Jurkat, Clone E6-1 (cell line): ENCODE results near the gene UST.

Experiments
- DNase-seq: peaks from one replicate; pipeline ENCODE4 v3.0.0-alpha.2; 2011; ENCODE audit warnings: low read depth, low spot score
- H3K4me3 ChIP-seq: 2 replicates; pipeline ENCODE4 v1.5.1; 2011; ENCODE audit warnings: mild to moderate bottlenecking, low read length, control low read depth, moderate library complexity

Gene UST

DNA sequence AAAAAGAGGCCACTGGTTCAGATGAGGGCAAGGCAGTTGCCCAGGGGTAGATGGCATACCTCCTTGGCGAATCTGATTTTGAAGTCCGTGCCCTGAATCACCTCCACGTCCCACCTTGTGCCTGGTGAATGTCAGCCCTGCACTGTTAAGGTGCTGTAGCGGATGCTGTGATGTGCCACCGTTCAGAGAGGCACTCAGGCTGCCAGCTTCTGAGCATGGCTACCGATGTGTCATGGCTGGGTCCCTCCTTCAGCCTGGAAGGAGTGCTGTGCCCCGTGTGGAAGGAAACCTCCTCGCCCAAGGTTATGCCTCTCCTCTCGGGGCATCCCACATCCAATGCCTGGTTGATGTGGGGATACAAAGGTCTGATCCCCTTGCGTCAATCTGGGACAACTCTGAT, 43.6 kb downstream of the UST start:
- H3K4me3 ChIP-seq: no peak overlapping the region
- DNase-seq: no peak

DNA sequence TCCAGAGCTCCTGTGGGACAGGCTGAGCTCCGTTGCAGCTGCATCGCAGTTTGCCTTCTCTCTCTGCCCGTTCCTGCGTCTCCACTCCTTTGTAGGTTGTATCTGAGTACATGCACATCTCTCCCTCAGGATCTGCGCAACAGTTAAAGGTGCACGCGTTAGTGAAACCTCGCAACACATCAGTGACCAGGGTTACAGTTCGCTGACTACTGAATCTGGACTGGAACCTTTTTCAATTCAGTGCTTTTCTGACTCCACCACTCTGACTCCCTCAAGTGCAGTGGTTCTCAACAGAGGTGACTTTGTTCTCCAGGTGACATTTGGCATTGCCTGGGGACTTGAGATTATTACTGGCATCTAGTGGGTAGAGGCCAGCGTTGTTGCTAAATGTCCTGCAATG, 44.0 kb downstream of the UST start:
- no peak for DNase-seq
- no peak overlapping the region for H3K4me3 ChIP-seq

DNA sequence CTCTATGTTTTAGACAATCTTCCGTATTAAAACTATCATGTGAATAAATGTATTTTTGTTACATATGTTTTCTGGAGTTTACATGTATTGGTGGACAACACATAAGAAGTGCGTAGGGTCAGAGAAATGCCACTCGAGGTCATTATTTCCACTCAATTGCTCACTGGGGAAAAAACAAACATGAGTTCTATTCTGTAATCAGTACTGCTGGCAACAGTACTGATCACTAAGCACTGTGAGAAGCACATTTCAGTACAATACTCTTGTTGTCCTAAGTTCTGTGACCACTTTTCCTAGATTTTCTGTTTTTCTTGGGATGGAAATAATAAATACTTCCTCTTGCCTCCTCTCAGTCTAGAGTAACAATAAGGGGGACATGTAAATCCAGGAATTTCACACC, 44.5 kb downstream of the UST start:
- no peak for DNase-seq

DNA sequence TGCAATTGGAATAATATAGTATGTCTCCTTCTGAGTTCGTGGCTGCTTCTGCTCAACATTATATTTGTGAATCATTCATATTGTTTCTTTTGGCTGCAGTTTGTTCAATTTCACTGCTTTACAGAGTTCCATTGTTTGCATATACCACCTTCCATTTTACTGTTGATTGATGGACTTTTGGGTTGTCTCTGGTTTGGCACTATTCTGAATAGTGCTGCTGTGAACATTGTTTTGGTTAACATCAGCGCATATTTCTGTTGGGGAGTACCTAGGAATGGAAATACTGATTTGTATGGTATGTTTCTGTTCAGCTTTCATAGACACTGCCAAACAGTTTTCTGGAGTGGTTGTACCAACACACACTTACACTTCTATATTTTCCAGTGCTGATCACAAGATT, 46.9 kb downstream of the UST start:
- DNase-seq: no peak
- H3K4me3 ChIP-seq: no peak overlapping the region

More for the DNA sequence above, 44.5 kb downstream of the UST start:
- no peak overlapping the region for H3K4me3 ChIP-seq

DNA sequence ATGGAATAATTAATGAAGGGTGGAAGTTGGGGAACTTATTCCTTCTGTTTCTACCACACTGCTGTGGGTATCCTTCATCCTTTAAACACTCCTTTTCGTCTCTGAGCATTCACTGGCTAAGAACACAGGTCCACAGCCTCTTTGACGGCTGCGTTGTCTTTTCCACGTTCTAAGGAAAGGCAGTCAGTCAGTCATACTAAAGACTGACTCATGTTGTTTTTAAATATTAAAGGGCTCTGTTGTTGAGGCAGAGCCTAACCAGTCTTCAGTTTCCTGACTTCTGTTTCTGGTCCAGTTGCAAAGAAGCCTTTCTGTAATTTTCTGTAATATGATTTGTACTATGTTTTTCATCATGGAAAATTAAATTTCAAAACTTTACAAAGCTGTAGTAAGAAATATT, 48.0 kb downstream of the UST start:
- no peak for DNase-seq
- H3K4me3 ChIP-seq: no peak overlapping the region

DNA sequence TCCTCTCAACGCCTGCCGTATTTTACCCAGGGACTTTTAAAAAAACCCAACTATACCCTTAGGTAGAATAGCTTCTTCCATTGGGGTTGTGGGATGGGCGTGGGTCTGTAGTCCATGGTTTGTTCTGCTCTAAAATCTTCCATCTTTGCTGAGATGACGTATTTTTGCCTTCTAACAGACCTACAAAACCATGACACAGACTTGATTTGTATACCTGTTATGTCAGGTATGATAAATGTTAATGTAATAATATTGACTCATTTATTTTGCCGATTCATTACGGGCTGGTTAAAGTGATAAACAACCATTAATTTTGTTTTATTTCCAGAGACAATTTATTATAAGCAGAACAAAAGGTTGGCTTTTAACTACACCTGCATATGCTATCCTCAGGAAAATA, 48.7 kb downstream of the UST start:
- DNase-seq: no peak

DNA sequence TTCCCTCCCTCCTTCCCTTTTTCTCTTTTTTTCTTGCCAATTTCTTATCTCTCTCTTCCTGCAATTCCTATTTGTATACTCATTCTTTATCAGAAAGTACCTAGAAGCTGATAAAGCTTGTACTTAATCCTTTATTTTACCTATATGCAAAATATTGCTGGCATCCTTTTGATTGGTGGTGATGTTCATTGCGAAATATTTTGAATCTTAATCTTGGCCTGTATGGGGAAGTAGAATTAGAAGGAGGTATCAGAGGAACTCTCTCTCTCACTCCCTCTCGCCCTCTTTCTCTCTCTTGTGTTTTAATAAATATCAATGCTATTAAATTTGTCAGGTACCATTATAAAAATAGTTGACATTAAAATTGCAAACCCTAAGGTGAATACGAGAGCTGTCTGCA, 52.8 kb downstream of the UST start:
- DNase-seq: no peak

More for the DNA sequence above, 48.7 kb downstream of the UST start:
- H3K4me3 ChIP-seq: no peak overlapping the region

DNA sequence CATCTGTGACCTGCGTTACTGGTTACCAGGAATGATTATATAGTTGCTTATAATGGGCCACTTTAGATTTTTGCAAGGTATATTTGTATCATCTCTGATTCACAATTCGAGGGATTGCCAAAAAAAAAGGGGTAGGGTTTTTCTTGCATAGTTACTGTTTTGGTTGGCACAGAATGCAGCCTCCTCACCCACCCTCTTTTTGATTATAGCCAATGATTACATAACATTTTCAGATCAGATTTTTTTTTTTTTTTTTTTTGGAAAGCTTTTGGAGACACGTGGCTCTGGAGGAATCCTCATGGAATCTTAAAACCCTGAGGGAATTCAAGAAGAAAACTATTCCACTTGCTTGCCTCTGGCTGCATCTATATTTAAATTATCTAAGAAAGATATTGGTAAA, 53.7 kb downstream of the UST start:
- DNase-seq: no peak
- no peak overlapping the region for H3K4me3 ChIP-seq

More for the DNA sequence above, 52.8 kb downstream of the UST start:
- H3K4me3 ChIP-seq: no peak overlapping the region

DNA sequence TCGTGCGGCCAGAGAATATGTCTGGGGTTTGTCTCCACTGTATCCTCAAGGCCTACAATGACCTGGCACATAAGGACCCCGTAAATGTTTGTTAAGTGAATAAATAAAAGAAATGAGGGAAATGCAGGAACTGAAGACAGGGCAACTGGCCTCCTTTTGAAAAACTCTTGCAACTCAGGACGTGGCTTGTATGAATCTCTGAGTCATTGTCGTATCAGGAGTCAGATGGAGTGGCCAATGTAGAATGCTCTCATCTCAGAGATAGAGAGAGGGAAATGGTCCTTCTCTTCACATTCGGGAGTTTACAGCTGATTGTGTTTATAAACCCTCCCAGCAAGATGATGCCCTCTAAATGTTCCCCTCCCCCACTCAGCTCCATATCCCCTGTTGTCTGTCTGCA, 57.1 kb downstream of the UST start:
- H3K4me3 ChIP-seq: no peak overlapping the region
- no peak for DNase-seq

DNA sequence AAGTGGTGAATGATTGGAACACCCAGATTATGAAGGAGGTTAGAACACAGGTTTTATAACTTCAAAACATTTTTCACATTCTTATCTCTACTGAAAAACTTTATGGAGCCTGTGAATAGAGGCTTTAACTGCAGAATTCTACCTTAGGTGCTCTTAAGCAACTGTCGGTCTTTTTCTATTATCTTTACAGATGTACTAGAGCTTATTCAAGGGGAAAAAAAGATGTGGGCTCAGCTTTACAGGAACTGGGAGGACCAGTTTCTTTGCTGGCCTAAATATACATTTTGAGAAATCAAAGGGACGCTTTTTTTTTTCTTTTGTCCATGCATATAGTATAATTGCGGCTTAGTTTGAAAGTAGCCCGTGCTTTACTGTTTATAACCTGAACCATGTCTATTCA, 58.9 kb downstream of the UST start:
- H3K4me3 ChIP-seq: no peak overlapping the region
- DNase-seq: no peak

DNA sequence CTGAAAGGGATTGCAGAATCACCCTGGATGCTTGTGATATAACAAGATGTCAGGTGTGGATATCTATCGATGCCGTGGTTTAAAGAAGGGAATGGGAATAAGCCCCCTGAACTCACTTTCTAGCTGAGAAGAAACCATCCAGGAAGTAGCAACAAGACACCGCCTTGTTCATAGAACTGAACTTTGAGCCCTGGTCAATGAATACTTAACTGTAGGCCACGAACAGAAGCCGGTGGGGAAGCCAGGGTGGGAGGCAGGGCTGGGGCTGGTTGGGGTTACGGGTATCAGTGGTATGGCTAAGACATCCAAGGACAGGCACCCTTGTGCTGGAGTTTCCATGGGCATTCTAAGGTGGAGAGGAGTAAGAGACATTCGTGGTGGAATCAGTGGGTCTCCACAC, 61.0 kb downstream of the UST start:
- no peak for DNase-seq
- no peak overlapping the region for H3K4me3 ChIP-seq

DNA sequence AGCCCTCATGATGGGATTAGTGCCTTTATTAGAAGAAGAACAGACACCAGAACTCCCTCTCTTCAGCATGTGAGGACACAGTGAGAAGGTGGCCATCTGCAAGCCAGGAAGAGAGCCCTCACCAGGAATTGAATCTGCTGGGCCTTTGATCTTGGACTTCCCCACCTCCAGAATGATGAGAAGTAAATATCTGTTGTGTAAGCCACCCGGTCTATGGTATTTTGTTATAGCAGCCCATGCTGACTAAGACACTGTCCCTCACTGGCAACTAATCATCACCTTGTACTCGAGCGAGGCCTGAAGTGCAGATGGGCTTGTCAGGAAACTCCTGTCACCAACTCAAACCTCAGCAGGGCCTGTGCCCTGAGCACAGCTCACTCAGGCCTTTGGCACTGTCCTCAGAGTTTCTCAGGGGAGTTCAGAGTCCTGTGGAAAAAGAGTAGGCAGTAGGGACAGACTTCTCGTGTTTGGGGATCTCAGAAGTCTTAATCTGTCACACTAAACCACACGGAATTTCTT, 62.0 kb downstream of the UST start:
- DNase-seq: no peak
- no peak overlapping the region for H3K4me3 ChIP-seq

DNA sequence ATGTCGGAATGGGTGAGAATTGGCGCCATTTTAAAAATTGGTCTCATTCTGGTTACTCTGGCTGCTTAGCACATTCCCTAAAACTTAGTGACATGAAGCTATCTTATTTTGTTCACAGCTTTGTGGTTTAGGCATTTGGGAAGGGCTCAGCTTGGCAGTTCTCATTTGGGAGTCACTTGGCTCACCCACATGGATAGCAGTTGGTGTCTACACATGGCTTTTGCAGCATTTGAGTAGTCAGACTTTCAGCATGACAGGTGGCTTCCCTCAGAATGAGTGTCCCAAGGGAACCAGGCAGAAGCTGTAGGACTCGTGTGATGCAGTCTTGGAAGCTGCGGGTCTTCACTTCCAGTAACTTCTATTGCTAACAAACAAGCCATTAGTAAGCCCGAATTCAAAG, 64.6 kb downstream of the UST start:
- no peak overlapping the region for H3K4me3 ChIP-seq
- no peak for DNase-seq

DNA sequence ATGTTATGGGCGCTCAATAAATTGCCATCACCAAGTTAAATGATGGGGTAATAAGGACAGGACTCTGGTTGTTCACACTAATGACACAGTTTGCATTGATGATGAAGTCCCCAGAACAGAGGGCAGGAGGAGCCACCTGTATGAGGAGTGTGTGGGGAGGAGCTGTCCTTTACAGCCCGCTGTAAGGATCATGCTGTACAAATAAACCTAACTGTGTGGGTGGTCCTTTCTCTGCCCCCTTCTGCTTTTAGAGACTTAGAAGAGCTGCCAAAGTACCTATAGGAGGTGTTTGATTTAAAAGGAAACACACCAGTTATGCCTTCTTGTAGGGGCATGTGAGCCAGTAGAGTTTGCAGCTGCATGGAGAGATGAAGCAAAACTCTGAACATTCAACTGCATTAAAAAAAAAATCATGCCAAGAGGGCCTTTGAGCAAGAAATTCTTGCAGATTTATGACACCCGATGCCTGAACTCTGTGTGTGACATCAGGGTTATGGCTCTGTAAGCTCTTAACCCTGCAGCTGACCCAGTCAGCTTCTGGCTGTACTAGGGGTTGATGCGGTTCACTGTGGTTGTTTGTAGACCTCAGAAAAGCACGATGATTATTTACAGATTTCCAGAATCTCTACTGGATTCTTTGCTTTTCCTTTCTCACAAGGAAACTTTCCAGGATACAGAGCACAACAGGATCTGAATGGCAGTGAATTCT, 67.4 kb downstream of the UST start:
- no peak for DNase-seq
- no peak overlapping the region for H3K4me3 ChIP-seq

DNA sequence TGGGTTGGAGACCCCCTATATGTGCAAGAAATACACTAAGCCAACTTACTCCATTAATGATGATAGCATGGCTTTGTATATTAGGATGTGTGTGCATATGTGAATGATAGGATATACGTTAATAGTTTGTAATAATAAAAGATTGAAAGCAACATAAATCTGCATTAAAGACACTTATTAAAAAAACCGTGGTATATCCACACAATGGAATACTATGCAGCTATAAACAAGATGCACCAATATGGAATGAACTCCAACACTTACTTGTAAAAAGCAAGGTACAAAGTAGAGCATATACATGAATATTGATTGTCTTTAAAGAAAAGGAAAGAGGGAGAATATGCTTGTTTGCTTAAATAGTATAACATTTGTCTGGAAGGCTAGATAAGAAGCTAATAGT, 68.0 kb downstream of the UST start:
- DNase-seq: no peak

DNA sequence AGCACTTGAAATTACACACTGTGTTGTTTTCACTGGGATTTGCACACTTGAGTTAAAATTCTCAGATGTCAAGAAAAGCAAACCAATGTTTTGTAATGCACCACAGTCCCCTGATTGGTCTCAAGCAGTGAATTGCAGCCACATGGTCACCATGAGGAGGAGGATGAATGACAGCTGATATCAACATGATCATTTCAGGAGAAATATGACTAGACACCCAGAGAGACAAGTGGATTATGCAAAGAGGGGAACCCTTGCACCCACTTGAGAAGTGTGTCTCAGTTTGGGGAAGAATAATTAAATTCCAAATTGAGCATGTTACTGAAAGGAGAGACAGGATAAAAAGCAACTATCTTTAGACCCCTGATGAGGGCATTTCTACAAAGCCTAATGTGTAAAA, 69.3 kb downstream of the UST start:
- no peak for DNase-seq
- H3K4me3 ChIP-seq: no peak overlapping the region

More for the DNA sequence above, 68.0 kb downstream of the UST start:
- no peak overlapping the region for H3K4me3 ChIP-seq

DNA sequence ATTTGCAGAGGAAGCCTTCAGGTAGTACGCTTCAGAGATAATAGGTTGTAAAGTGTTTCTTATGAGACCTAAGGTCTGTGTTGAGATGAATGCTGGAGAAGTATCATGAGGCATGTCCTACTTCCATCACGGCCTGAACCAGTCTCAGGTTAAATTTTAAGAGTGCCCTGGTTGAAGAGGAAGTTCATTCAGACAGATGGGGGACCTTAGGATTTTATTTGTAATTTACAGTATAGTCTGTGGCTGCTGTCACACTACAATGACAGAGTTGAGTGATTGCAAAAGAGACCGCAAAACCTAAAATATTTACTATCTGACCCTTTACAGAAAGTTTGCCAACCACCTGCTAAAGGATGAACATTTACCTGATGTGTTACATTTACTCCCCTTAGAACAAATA, 70.9 kb downstream of the UST start:
- H3K4me3 ChIP-seq: no peak overlapping the region

DNA sequence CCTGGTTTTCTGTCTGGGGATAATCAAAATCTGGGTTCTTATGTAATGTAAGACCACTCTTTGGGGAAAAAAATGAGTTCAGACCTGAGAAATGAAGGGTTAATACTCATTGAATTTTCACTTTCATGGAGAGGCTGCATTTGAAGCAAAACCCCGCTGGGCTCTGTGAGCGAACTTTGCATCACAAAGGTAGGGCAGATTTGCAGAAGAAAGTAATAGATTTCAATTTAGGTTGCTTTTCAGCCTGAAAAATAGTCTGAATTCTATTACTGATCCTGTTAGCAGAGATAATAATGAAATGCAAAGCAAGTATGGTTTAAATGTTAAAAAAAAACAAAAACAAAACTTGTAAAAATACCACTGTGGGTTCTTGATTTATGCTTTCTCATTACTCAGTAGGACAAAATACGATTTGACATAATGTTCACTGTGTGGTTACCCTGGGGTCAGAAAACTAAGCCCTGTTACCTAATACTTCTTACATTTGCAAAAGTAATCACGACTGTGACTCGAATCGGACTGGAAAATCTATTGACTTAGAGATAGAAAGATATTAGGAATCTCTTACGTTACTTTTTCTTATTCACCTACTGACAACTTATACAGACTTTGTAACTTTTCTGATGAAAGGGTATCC, 72.2 kb downstream of the UST start:
- no peak overlapping the region for H3K4me3 ChIP-seq
- DNase-seq: no peak

More for the DNA sequence above, 70.9 kb downstream of the UST start:
- DNase-seq: no peak

DNA sequence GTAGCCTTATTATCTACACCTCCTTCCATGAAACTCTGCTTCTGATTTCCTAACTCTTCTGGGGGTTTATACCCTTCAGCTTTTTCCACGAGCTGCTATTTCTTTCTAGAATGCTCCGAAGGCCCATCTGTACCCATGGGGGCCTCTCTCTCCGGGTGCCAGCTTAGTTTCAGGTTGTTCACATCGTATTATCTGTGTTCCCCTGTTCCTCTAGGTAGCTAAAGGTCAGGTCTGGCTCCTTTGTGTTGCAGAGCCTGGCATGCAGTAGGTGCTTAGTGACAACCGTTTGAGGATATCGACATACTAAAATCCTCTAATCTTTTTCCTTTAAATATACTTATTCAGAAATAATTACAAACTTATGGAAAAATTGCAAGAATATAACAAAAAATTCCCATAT, 73.0 kb downstream of the UST start:
- H3K4me3 ChIP-seq: no peak overlapping the region
- no peak for DNase-seq

DNA sequence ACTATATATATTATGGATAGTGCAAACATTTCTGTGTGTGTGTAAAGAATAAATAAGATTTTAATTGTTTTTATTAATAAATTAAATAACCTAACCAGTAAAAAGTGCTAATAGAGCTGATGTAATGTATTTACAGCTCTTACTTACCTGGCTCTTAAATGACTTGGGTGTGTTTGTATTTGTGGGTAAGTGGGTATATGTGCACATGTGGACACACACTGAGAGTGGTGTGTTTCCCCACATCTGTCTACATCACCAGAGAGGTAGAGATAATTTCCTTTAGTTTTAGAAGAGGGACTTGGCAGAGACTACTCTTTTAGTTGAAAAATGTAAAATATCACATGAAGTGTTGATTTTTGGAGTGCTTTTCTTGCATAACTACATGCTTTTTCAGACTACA, 76.0 kb downstream of the UST start:
- no peak overlapping the region for H3K4me3 ChIP-seq
- no peak for DNase-seq

DNA sequence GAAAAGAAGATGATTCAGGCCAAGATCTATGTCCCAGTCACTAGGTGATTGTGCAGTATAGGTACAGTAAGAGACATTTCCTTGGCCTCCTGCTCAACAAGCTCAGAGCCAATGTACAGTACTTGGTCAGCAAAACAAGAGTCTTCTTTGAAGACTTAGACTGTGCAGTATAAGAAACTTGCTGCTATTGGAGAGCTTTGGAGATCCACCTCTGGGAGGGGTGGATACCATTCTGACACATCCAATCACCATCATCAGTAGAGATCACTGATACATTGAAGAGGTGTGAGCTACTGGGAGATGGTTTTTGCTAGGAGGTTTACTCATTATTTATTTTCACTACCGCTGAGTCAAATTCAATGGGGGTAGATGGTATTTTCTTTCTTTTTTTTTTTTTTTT, 77.5 kb downstream of the UST start:
- DNase-seq: no peak
- H3K4me3 ChIP-seq: no peak overlapping the region
